ENCODE data around the gene GCM1. TPM values are rescaled to one million over a fixed set of nuclear protein-coding genes. Genes with fewer than 3 reads are reported as not detected.
A peak's percentile ranks its signal among the peaks of the same experiment; 100 is the strongest.
"Not testable (repeated sequence)": the region's sequence is repeated elsewhere in the genome, so short reads cannot be mapped to it uniquely, and the experiment has no call there.

The GCM1 gene
- total RNA-seq, 2 donors from 2014 or later, result 0.22 TPM; not detected in 1

GRCh38 chr6:53168516-53169267 is 20.1 kb upstream of the GCM1 start:
- Mint-ChIP-seq H3K27me3 (no peaks in the 10 kb centered on the region), H3K4me3 (no peak overlapping the region), H3K4me1 (peaks cover 7% of the 10 kb centered on the region), H3K27ac (peak overlapping the region; percentile 67), H3K36me3 (ENCODE audit: low read depth) (no peaks in the 10 kb centered on the region)
- ATAC-seq (no peak), DNase-seq (no peak)
- no peaks in the 10 kb centered on the region for H3K9me3 ChIP-seq (ENCODE audit: control insufficient read depth, low read length, poor library complexity, severe bottlenecking)

DNA sequence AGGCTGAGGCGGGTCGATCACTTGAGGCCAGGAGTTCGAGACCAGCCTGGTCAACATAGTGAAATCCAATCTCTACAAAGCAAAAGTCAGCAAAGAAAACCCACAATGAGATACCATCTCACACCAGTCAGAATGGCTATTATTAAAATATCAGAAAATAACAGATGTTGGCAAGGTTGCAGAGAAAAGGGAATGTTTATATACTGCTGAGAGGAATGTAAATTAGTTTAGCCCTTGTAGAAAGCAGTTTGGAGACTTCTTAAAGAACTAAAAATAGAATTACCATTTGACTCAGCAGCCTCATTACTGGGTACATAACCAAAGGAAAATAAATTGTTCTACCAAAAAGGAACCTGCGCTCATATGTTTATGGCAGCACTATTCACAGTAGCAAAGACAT is 16.7 kb upstream of the GCM1 start:
- no peak for DNase-seq
- Mint-ChIP-seq H3K4me3 (no peak overlapping the region), H3K36me3 (ENCODE audit: low read depth) (no peaks in the 10 kb centered on the region), H3K27ac (no peak overlapping the region), H3K27me3 (no peaks in the 10 kb centered on the region), H3K4me1 (peaks cover 11% of the 10 kb centered on the region)
- no peaks in the 10 kb centered on the region for H3K9me3 ChIP-seq (ENCODE audit: control insufficient read depth, low read length, poor library complexity, severe bottlenecking)
- no peak for ATAC-seq

DNA sequence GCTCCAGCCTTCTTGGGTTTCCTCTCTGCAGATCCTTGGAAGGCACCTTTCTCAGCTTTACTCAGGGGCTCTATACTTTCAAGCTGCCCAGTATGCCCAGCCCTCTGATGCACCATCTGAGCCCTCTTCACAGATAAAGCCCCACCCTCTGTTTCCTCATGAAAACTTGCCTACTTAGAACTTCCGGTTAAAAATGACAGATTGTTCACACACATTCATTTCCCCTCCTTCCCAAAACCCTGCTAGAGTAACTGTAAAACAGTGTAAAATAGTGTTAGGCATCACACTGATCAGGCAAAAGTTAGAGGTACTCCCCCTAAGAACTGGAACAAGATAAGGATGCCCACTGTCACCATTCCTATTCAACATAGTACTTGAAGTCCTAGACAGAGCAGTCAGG is 14.0 kb upstream of the GCM1 start:
- DNase-seq (no peak), ATAC-seq (no peak)
- Mint-ChIP-seq H3K4me1 (peaks cover 11% of the 10 kb centered on the region), H3K27me3 (no peaks in the 10 kb centered on the region), H3K36me3 (ENCODE audit: low read depth) (no peaks in the 10 kb centered on the region), H3K4me3 (no peak overlapping the region), H3K27ac (no peak overlapping the region)
- no peaks in the 10 kb centered on the region for H3K9me3 ChIP-seq (ENCODE audit: control insufficient read depth, low read length, poor library complexity, severe bottlenecking)

GRCh38 chr6:53161481-53162009 is 12.9 kb upstream of the GCM1 start:
- Mint-ChIP-seq H3K27me3 (no peaks in the 10 kb centered on the region), H3K4me1 (peaks cover 9% of the 10 kb centered on the region), H3K36me3 (ENCODE audit: low read depth) (no peaks in the 10 kb centered on the region), H3K27ac (no peak overlapping the region), H3K4me3 (no peak overlapping the region)
- H3K9me3 ChIP-seq (ENCODE audit: control insufficient read depth, low read length, poor library complexity, severe bottlenecking), result no peaks in the 10 kb centered on the region
- DNase-seq (no peak), ATAC-seq (no peak)

- no peak for ATAC-seq
- no peak overlapping the region for H3K27ac Mint-ChIP-seq
- H3K36me3 Mint-ChIP-seq (ENCODE audit: low read depth), result no peaks in the 10 kb centered on the region
- peaks cover 1% of the 10 kb centered on the region for H3K27me3 Mint-ChIP-seq
- H3K9me3 ChIP-seq (ENCODE audit: control insufficient read depth, low read length, poor library complexity, severe bottlenecking), result no peaks in the 10 kb centered on the region
- DNase-seq, result no peak
- no peak overlapping the region for H3K4me3 Mint-ChIP-seq
- peaks cover 9% of the 10 kb centered on the region for H3K4me1 Mint-ChIP-seq
Measured at GRCh38 chr6:53159558-53159957, 10.9 kb upstream of the GCM1 start.

DNA sequence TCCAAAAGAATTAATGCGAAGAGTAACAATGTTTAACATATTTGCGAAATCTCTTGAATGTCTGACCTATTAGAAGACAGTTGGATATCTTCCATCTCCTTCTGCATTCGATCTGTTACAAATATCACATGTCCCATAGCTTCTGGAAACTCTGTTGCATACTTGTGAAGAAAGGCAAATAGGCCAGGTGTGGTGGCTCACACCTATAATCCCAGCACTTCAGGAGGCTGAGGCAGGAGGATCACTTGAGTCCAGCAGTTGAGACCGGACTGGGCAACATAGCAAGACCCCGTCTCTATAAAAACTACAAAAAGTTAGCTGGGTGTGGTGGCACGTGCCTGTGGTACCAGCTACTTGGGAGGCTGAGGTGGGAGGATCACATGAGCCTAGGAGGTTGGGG is 9.4 kb upstream of the GCM1 start:
- not testable (repeated sequence) for H3K4me1 Mint-ChIP-seq; H3K4me3 Mint-ChIP-seq; H3K36me3 Mint-ChIP-seq (ENCODE audit: low read depth); H3K27me3 Mint-ChIP-seq; ATAC-seq; DNase-seq; H3K9me3 ChIP-seq (ENCODE audit: control insufficient read depth, low read length, poor library complexity, severe bottlenecking); H3K27ac Mint-ChIP-seq

- not testable (repeated sequence) for H3K4me3 Mint-ChIP-seq; H3K9me3 ChIP-seq (ENCODE audit: control insufficient read depth, low read length, poor library complexity, severe bottlenecking); H3K36me3 Mint-ChIP-seq (ENCODE audit: low read depth); H3K27ac Mint-ChIP-seq; H3K4me1 Mint-ChIP-seq; DNase-seq; ATAC-seq
- peaks cover 33% of the 10 kb centered on the region for H3K27me3 Mint-ChIP-seq
Measured at GRCh38 chr6:53155279-53155678, 6.6 kb upstream of the GCM1 start.

DNA sequence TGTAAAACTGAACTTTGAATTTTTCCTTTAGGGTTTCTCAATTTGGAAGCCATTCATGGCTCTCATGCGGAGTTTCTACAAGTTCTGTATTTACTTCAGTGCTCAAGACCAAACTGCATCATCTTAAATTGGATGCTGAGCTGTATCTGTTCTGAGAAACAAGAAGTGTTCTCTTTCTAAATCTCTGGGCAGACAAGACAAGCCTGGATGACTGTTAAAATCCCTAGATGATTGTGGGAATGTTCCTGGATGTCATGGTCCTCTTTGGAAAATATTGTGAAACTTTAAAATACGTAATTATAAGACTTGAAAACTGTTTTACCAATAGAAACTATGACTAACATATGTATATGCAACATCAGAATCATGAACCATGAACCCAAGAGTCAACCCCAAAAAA is 6.2 kb upstream of the GCM1 start:
- ATAC-seq (no peak), DNase-seq (no peak)
- Mint-ChIP-seq H3K4me3 (no peak overlapping the region), H3K4me1 (no peaks in the 10 kb centered on the region), H3K36me3 (ENCODE audit: low read depth) (no peaks in the 10 kb centered on the region), H3K27ac (no peak overlapping the region), H3K27me3 (peaks cover 34% of the 10 kb centered on the region)
- H3K9me3 ChIP-seq (ENCODE audit: control insufficient read depth, low read length, poor library complexity, severe bottlenecking), result no peaks in the 10 kb centered on the region

DNA sequence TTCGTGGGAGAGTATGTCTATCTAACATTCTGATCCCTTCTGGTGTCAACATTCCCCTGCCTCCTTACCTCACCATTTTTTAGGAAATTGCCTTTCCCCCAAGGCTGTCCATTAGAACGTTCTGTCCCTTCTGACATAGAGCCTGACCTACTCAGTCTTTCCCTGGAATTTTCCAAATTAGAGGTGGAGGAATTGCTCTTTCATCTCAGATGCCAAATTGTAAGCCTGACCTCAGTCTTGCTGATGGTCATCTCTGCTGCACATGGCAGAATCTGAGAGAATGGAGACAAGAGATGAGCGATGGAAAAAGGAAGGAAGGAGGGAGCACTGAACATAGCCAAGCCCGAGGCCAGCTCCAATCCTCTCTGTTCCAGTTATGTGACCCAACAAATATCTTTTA is 5.4 kb upstream of the GCM1 start:
- ATAC-seq (no peak), DNase-seq (no peak)
- Mint-ChIP-seq H3K27me3 (peaks cover 37% of the 10 kb centered on the region), H3K36me3 (ENCODE audit: low read depth) (no peaks in the 10 kb centered on the region), H3K27ac (no peak overlapping the region), H3K4me3 (no peak overlapping the region), H3K4me1 (no peaks in the 10 kb centered on the region)
- no peaks in the 10 kb centered on the region for H3K9me3 ChIP-seq (ENCODE audit: control insufficient read depth, low read length, poor library complexity, severe bottlenecking)

GRCh38 chr6:53152576-53152975 is 3.9 kb upstream of the GCM1 start:
- Mint-ChIP-seq H3K27me3 (peaks cover 41% of the 10 kb centered on the region), H3K4me1 (no peaks in the 10 kb centered on the region), H3K4me3 (no peak overlapping the region), H3K36me3 (ENCODE audit: low read depth) (no peaks in the 10 kb centered on the region), H3K27ac (no peak overlapping the region)
- H3K9me3 ChIP-seq (ENCODE audit: control insufficient read depth, low read length, poor library complexity, severe bottlenecking), result no peaks in the 10 kb centered on the region
- DNase-seq (no peak), ATAC-seq (no peak)

- no peak for ATAC-seq
- H3K36me3 Mint-ChIP-seq (ENCODE audit: low read depth), result no peaks in the 10 kb centered on the region
Measured at GRCh38 chr6:53151676-53152075, 3.0 kb upstream of the GCM1 start.

DNA sequence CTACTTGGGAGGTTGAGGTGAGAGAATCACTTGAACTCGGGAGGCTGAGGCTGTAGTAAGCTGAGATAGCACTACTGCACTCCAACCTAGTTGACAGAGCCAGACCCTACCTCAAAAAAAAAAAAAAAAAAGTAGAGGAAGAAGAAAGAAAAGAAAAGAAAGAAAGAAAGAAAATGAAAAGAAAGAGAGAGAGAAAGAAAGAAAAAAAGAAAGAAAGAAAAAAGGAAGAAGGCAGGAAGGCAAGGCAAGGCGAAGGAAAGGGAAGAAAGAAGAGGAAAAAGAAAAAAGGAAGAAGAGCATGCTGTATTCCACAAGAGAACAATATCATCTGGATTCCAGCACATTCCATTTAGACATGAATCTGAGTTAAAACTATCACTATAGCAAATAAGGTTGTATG is 3.8 kb downstream of the GCM1 start:
- Mint-ChIP-seq H3K36me3 (ENCODE audit: low read depth) (no peaks in the 10 kb centered on the region), H3K4me1 (peaks cover 2% of the 10 kb centered on the region), H3K27ac (no peak overlapping the region), H3K4me3 (no peak overlapping the region), H3K27me3 (peaks cover 29% of the 10 kb centered on the region)
- DNase-seq, result no peak
- H3K9me3 ChIP-seq (ENCODE audit: control insufficient read depth, low read length, poor library complexity, severe bottlenecking), result no peaks in the 10 kb centered on the region
- no peak for ATAC-seq

More at GRCh38 chr6:53151676-53152075, 3.0 kb upstream of the GCM1 start:
- DNase-seq, result no peak
- H3K27ac Mint-ChIP-seq, result no peak overlapping the region
- peaks cover 41% of the 10 kb centered on the region for H3K27me3 Mint-ChIP-seq
- no peaks in the 10 kb centered on the region for H3K4me1 Mint-ChIP-seq
- H3K4me3 Mint-ChIP-seq, result no peak overlapping the region
- no peaks in the 10 kb centered on the region for H3K9me3 ChIP-seq (ENCODE audit: control insufficient read depth, low read length, poor library complexity, severe bottlenecking)

DNA sequence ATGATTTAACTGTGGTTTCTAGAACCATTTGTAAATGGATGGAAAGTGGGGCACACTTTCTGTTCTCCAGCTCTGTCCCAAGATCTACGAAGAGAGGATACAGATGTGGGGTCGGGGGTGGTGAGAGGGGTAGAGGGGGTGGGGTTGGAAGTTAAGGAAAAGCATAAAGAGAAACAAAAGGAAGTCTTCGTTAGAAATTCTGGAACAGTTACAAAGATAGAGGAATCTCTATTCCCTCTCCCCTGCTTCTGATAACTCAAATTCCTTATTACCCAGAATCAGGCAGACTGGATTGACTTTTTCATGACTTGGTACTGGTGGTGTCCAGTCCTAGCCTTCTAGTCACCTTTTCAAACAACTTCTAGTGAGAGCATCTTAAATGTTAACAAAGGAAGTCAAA is 4.9 kb downstream of the GCM1 start:
- no peaks in the 10 kb centered on the region for H3K36me3 Mint-ChIP-seq (ENCODE audit: low read depth)
- ATAC-seq (no peak), DNase-seq (no peak)
- no peak overlapping the region for H3K27ac Mint-ChIP-seq
- H3K4me3 Mint-ChIP-seq, result no peak overlapping the region
- peaks cover 23% of the 10 kb centered on the region for H3K27me3 Mint-ChIP-seq
- peaks cover 2% of the 10 kb centered on the region for H3K4me1 Mint-ChIP-seq
- no peaks in the 10 kb centered on the region for H3K9me3 ChIP-seq (ENCODE audit: control insufficient read depth, low read length, poor library complexity, severe bottlenecking)

DNA sequence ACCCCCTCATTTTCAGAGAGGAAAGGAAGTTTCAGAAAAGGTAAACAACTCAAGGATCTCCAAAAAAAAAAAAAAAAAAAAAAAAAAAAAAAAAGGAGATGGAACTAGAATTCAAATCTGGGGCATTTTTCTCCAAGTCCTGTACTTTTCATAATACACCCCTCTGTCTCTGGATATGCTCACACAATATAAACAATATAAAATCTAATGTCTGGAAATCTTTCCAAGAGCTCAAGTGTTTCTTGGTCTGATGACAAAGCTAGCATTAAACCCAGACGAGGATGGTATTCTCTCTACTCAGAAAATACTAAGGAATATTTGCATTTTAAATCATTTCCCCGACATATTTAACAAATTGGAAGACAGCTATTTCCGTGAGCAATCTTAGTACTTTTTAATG is 5.8 kb downstream of the GCM1 start:
- DNase-seq (no peak), ATAC-seq (no peak)
- Mint-ChIP-seq H3K27me3 (peaks cover 23% of the 10 kb centered on the region), H3K27ac (no peak overlapping the region), H3K4me3 (no peak overlapping the region), H3K36me3 (ENCODE audit: low read depth) (no peaks in the 10 kb centered on the region), H3K4me1 (peaks cover 2% of the 10 kb centered on the region)
- no peaks in the 10 kb centered on the region for H3K9me3 ChIP-seq (ENCODE audit: control insufficient read depth, low read length, poor library complexity, severe bottlenecking)

Data from T-helper 17 cell (primary cell).